IMR-90 (cell line): ENCODE measurements around the gene SLTM. TPM values are rescaled to one million over a fixed set of nuclear protein-coding genes. Genes with fewer than 3 reads are reported as not detected.

ENCODE experiments used
- ATAC-seq: fragments of 200-7000 bp; cut with Tn5 transposase; 2 replicates; pipeline ENCODE4 v1.9.1; 2020; ENCODE audit warnings: low read depth, mild to moderate bottlenecking, moderate library complexity
- BruUV-seq: library from RNA; stranded (reverse); fragments of 400-500 nt; replicated peaks from 2 replicates; lab custom pipeline; 2021; lab: Mats Ljungman, UMichigan
- CTCF ChIA-PET: fragments of 300-600 bp; formaldehyde crosslinking; extraction: SDS; loops from one replicate; lab custom pipeline; 2021; ENCODE audit warnings: antibody characterized with exemption; lab: Yijun Ruan, JAX
- POLR2A ChIA-PET: fragments of 300-600 bp; sonication (Branson Sonifier 250); formaldehyde crosslinking; loops from one replicate; lab custom pipeline; 2022; ENCODE audit warnings: antibody characterized with exemption; ENCODE audit not compliant: unreplicated experiment; lab: Charles Lee
- DNase-seq: peaks from one replicate; pipeline ENCODE4 v3.0.0; 2013
- H2AFZ ChIP-seq: replicated peaks from 2 replicates; pipeline ENCODE3; 2013; ENCODE audit warnings: low read length, mild to moderate bottlenecking; ENCODE audit not compliant: poor library complexity
- H2AK5ac ChIP-seq: 2 replicates; pipeline ENCODE4 v1.6.1; 2013; ENCODE audit warnings: low read depth, low read length, inconsistent platforms
- H2AK9ac ChIP-seq: replicated peaks from 2 replicates; pipeline ENCODE3; 2013; ENCODE audit warnings: mild to moderate bottlenecking, low read depth, low read length, moderate library complexity; ENCODE audit not compliant: poor library complexity
- H2BK120ac ChIP-seq: 2 replicates; pipeline ENCODE4 v1.6.1; 2013; ENCODE audit warnings: low read depth, low read length, inconsistent platforms
- H2BK15ac ChIP-seq: 3 replicates; pipeline ENCODE4 v1.6.1; 2013; ENCODE audit warnings: low read depth, low read length, inconsistent platforms
- H2BK20ac ChIP-seq: 2 replicates; pipeline ENCODE4 v1.6.1; 2013; ENCODE audit warnings: low read depth, mild to moderate bottlenecking, inconsistent platforms, low read length, moderate library complexity
- H2BK5ac ChIP-seq: 2 replicates; pipeline ENCODE4 v1.6.1; 2013; ENCODE audit warnings: mild to moderate bottlenecking, low read depth, low read length, inconsistent platforms; ENCODE audit not compliant: poor library complexity, severe bottlenecking
- H3K14ac ChIP-seq: replicated peaks from 2 replicates; pipeline ENCODE4 v1.6.1; 2013; ENCODE audit warnings: low read depth, low read length, inconsistent platforms
- H3K18ac ChIP-seq: 2 replicates; pipeline ENCODE4 v1.6.1; 2013; ENCODE audit warnings: low read depth, low read length, control low read depth
- H3K23ac ChIP-seq: 2 replicates; pipeline ENCODE4 v1.6.1; 2013; ENCODE audit warnings: low read depth, low read length, inconsistent platforms
- H3K27ac ChIP-seq: 2 replicates; pipeline ENCODE4 v1.5.1; 2013; ENCODE audit warnings: mild to moderate bottlenecking, control low read depth, low read length; ENCODE audit not compliant: insufficient read depth
- H3K27me3 ChIP-seq: 2 replicates; pipeline ENCODE4 v1.6.1; 2013; ENCODE audit warnings: low read length; ENCODE audit not compliant: control insufficient read depth, insufficient read depth
- H3K36me3 ChIP-seq: 2 replicates; pipeline ENCODE4 v1.6.1; 2013; ENCODE audit warnings: low read length, mixed read lengths; ENCODE audit not compliant: control insufficient read depth, insufficient read depth
- H3K4ac ChIP-seq: 2 replicates; pipeline ENCODE4 v1.6.1; 2013; ENCODE audit warnings: low read depth, low read length, inconsistent platforms
- H3K4me1 ChIP-seq: 2 replicates; pipeline ENCODE4 v1.6.1; 2013; ENCODE audit warnings: low read length, mixed read lengths; ENCODE audit not compliant: control insufficient read depth, insufficient read depth
- H3K4me2 ChIP-seq: 2 replicates; pipeline ENCODE4 v1.6.1; 2013; ENCODE audit warnings: low read depth, mild to moderate bottlenecking, control low read depth, low read length, moderate library complexity
- H3K4me3 ChIP-seq: 2 replicates; pipeline ENCODE4 v1.5.1; 2013; ENCODE audit warnings: low read depth, mild to moderate bottlenecking, control low read depth, low read length, moderate library complexity; ENCODE audit not compliant: insufficient read depth
- H3K56ac ChIP-seq: 2 replicates; pipeline ENCODE4 v1.6.1; 2013; ENCODE audit warnings: low read length, inconsistent platforms; ENCODE audit not compliant: insufficient read depth; ENCODE audit errors: extremely low read depth
- H3K79me1 ChIP-seq, 2 experiments: 2 replicates each; pipeline ENCODE4 v1.6.1; 2013; ENCODE audit warnings: low read length in 2 of 2, inconsistent platforms in 1 of 2, low read depth in 1 of 2
- H3K9ac ChIP-seq: 2 replicates; pipeline ENCODE4 v1.6.1; 2013; ENCODE audit warnings: low read depth, low read length, control low read depth
- H3K9me1 ChIP-seq: 2 replicates; pipeline ENCODE4 v1.6.1; 2013; ENCODE audit warnings: low read length, inconsistent platforms; ENCODE audit not compliant: insufficient read depth
- H3K9me3 ChIP-seq: 2 replicates; pipeline ENCODE4 v1.6.1; 2013; ENCODE audit warnings: low read length; ENCODE audit not compliant: control insufficient read depth, insufficient read depth
- H4K20me1 ChIP-seq: 2 replicates; pipeline ENCODE4 v1.6.1; 2013; ENCODE audit warnings: low read length, inconsistent platforms; ENCODE audit not compliant: insufficient read depth
- H4K5ac ChIP-seq: 2 replicates; pipeline ENCODE4 v1.6.1; 2013; ENCODE audit warnings: mild to moderate bottlenecking, low read depth, low read length, control low read depth
- H4K8ac ChIP-seq, 2 experiments: 2 replicates each; pipeline ENCODE4 v1.6.1; 2013; ENCODE audit warnings: low read depth in 2 of 2, low read length in 2 of 2, control low read depth in 1 of 2, inconsistent platforms in 1 of 2
- H4K91ac ChIP-seq: 2 replicates; pipeline ENCODE4 v1.6.1; 2013; ENCODE audit warnings: low read depth, low read length, inconsistent platforms; ENCODE audit not compliant: insufficient read depth
- BHLHE40 ChIP-seq: fragments of 150-350 bp; IDR thresholded peaks from 2 replicates; pipeline ENCODE4 v1.6.1; 2016; ENCODE audit warnings: mild to moderate bottlenecking, low read depth, low read length
- CEBPB ChIP-seq: IDR thresholded peaks from 2 replicates; pipeline ENCODE4 v1.6.1; 2012; ENCODE audit warnings: low read depth, low read length, improper control_type of control experiment
- CHD1 ChIP-seq: IDR thresholded peaks from 2 replicates; pipeline ENCODE4 v1.6.1; 2012; ENCODE audit warnings: low read depth, low read length, improper control_type of control experiment
- CTCF ChIP-seq: conservative IDR thresholded peaks from 2 replicates; pipeline ENCODE4 v1.5.1; 2012; ENCODE audit warnings: mild to moderate bottlenecking, low read depth, low read length, improper control_type of control experiment
- ELK1 ChIP-seq: fragments of 150-350 bp; IDR thresholded peaks from 2 replicates; pipeline ENCODE4 v1.6.1; 2016; ENCODE audit warnings: low read depth, mild to moderate bottlenecking, low read length, moderate library complexity, borderline replicate concordance
- MAZ ChIP-seq: IDR thresholded peaks from 2 replicates; pipeline ENCODE4 v1.6.1; 2012; ENCODE audit warnings: low read depth, mild to moderate bottlenecking, low read length, improper control_type of control experiment, moderate library complexity, borderline replicate concordance
- MXI1 ChIP-seq: IDR thresholded peaks from 2 replicates; pipeline ENCODE4 v1.6.1; 2012; ENCODE audit warnings: low read depth, mild to moderate bottlenecking, low read length, moderate library complexity, borderline replicate concordance
- NFE2L2 ChIP-seq: fragments of 150-350 bp; IDR thresholded peaks from 2 replicates; pipeline ENCODE4 v1.6.1; 2016; ENCODE audit warnings: low read depth, mild to moderate bottlenecking, low read length
- RAD21 ChIP-seq: IDR thresholded peaks from 2 replicates; pipeline ENCODE4 v1.6.1; 2012; ENCODE audit warnings: low read length, improper control_type of control experiment
- RCOR1 ChIP-seq: IDR thresholded peaks from 2 replicates; pipeline ENCODE4 v1.6.1; 2012; ENCODE audit warnings: mild to moderate bottlenecking, low read length, improper control_type of control experiment; ENCODE audit not compliant: insufficient replicate concordance
- USF2 ChIP-seq: fragments of 150-350 bp; IDR thresholded peaks from 2 replicates; pipeline ENCODE4 v1.6.1; 2017; ENCODE audit warnings: mild to moderate bottlenecking, antibody characterized with exemption, low read length, low read depth
- WGBS, 2 experiments: methylation state at CpG; one replicate each; pipeline versions ENCODE4 v1.1.5 to v1.1.7; 2013; ENCODE audit warnings: missing lambda C conversion rate in 2 of 2; ENCODE audit not compliant: insufficient read length in 1 of 2; ENCODE audit errors: extremely low coverage in 2 of 2; 5-methylcytosine and 5-hydroxymethylcytosine counted together
- dilution Hi-C: fragments of 300-500 bp; cut with HindIII; formaldehyde crosslinking; loops from one replicate; pipeline ENCODE4 v1.14.3; 2018; ENCODE audit warnings: low sequenced_read_pairs; ENCODE audit not compliant: unreplicated experiment
- in situ Hi-C: fragments of 300-500 bp; cut with MboI; formaldehyde crosslinking; loops from 3 replicates; pipeline ENCODE4 v1.14.3; 2019; ENCODE audit warnings: low sequenced_read_pairs, inconsistent platforms, mixed read lengths
- intact Hi-C: fragments of 100-400 bp; cut with micrococcal nuclease; formaldehyde crosslinking; loops from 2 replicates; pipeline ENCODE4 v1.10.0; 2022
- polyA plus RNA-seq, 3 experiments: library from polyadenylated mRNA; depleted of rRNA; stranded (reverse); fragments of >200 nt; gene quantifications; 2 replicates each; pipeline ENCODE4 v1.2.3, GENCODE V29; 2012; ENCODE audit warnings: low replicate concordance in 1 of 3
- total RNA-seq: library from RNA; depleted of rRNA; stranded (reverse); fragments of >200 nt; gene quantifications from 2 replicates; pipeline ENCODE4 v1.2.3, GENCODE V29; 2012

The SLTM gene
- total and polyA plus RNA-seq, 2 of the 4 experiments (the other 2 are of a cell fraction) = 36.0 to 57.6 TPM

- TF ChIP-seq NFE2L2 = no peak
These were observed 1.4 kb downstream of the SLTM start (continued) for GRCh38 chr15:58931987-58932588.

GRCh38 chr15:58929891-58930416 lies 3.5 kb downstream of the SLTM start:
- ChIA-PET CTCF (interaction anchor here (0.6 kb wide), 2 partner anchors 93 to 191 kb away, joined by 3 to 4 read pairs; no protein-coding TSS in a partner anchor), POLR2A (interaction anchor here (0.6 kb wide), 1 partner anchor 586 kb away, joined by 6 read pairs; no protein-coding TSS in a partner anchor)
- intact Hi-C loops = loop anchor here (5.0 kb wide), 1 partner anchor 158 kb away; the partner anchor contains the start of gene MINDY2

More at GRCh38 chr15:58929891-58930416, 3.5 kb downstream of the SLTM start:
- no peak overlapping the region for H4K5ac ChIP-seq
- no peak overlapping the region for H2BK5ac ChIP-seq
- H2BK15ac ChIP-seq = no peak overlapping the region
- no peak overlapping the region for H3K23ac ChIP-seq
- no peak overlapping the region for H4K8ac ChIP-seq
- H3K4me2 ChIP-seq = no peak overlapping the region
- no peak for ATAC-seq
- WGBS, 2 experiments = no CpG with 5 or more reads among the region's 11 CpGs
- H2AK9ac ChIP-seq = no peak overlapping the region
- no peak overlapping the region for H3K4me3 ChIP-seq
- dilution Hi-C loops = no loop called here
- H2BK20ac ChIP-seq = no peak overlapping the region
- in situ Hi-C loops = no loop called here
- no peak overlapping the region for H2AFZ ChIP-seq
- H4K91ac ChIP-seq = no peak overlapping the region
- no peaks in the 10 kb centered on the region for H3K9me3 ChIP-seq
- H3K56ac ChIP-seq = no peak overlapping the region
- BruUV-seq = no TSS peak
- H3K27ac ChIP-seq = no peak overlapping the region
- DNase-seq = no peak
- TF ChIP-seq CTCF (no peak), USF2 (no peak), CHD1 (no peak), RAD21 (no peak), MXI1 (no peak), ELK1 (no peak), CEBPB (no peak), NFE2L2 (no peak), MAZ (no peak), BHLHE40 (no peak), RCOR1 (no peak)
- H2BK120ac ChIP-seq = no peak overlapping the region
- peaks cover 13% of the 10 kb centered on the region for H4K20me1 ChIP-seq
- H2AK5ac ChIP-seq = no peak overlapping the region
- H3K18ac ChIP-seq = no peak overlapping the region
- no peak overlapping the region for H3K9ac ChIP-seq
- H3K79me1 ChIP-seq = peaks cover 9 to 28% of the 10 kb centered on the region in 2 experiments; a peak in 3 of 4 replicates
- peaks cover 12% of the 10 kb centered on the region for H3K36me3 ChIP-seq
- no peak overlapping the region for H3K14ac ChIP-seq
- H3K4ac ChIP-seq = no peak overlapping the region
- H3K4me1 ChIP-seq = peaks cover 3% of the 10 kb centered on the region
- H3K9me1 ChIP-seq = peaks cover 3% of the 10 kb centered on the region
- H3K27me3 ChIP-seq = no peaks in the 10 kb centered on the region
